Lower lobe of right lung (tissue), 2 donors: ENCODE results near the gene INPP1. TPM values are rescaled to one million over a fixed set of nuclear protein-coding genes. Genes with fewer than 3 reads are reported as not detected.
A peak's percentile ranks its signal among the peaks of the same experiment; 100 is the strongest.

ENCODE experiments used
- ATAC-seq, 2 donors: fragments of 200-7000 bp; cut with Tn5 transposase; one replicate each; pipeline ENCODE4 v1.9.1; 2020 to 2022; ENCODE audit warnings: mild to moderate bottlenecking in 2 of 2, moderate library complexity in 2 of 2
- DNase-seq: peaks from one replicate; pipeline ENCODE4 v3.0.0-alpha.2; 2020
- H3K27ac ChIP-seq: fragments of 200-600 bp; one replicate; pipeline ENCODE4 v1.8.0; 2022
- H3K27me3 ChIP-seq: fragments of 200-600 bp; one replicate; pipeline ENCODE4 v1.8.0; 2022; ENCODE audit warnings: low read depth
- H3K36me3 ChIP-seq: fragments of 200-600 bp; one replicate; pipeline ENCODE4 v1.8.0; 2022; ENCODE audit warnings: mild to moderate bottlenecking
- H3K4me1 ChIP-seq: fragments of 200-600 bp; one replicate; pipeline ENCODE4 v1.8.0; 2022
- H3K4me3 ChIP-seq: fragments of 200-600 bp; one replicate; pipeline ENCODE4 v1.8.0; 2022; ENCODE audit warnings: mild to moderate bottlenecking
- H3K9me3 ChIP-seq: fragments of 200-600 bp; one replicate; pipeline ENCODE4 v1.8.0; 2022
- CTCF ChIP-seq: fragments of 200-600 bp; IDR thresholded peaks from one replicate; pipeline ENCODE4 v1.8.0; 2022; ENCODE audit warnings: antibody characterized with exemption, mild to moderate bottlenecking
- intact Hi-C: fragments of 100-400 bp; cut with DNase I; formaldehyde crosslinking; loops from one replicate; pipeline ENCODE4 v1.11.0; 2022
- total RNA-seq: library from RNA; stranded (reverse); fragmentation: NEBNext Ultra II Directional; extraction: Animal tissue kit (Norgen Biotek cat#: 25700); gene quantifications from one replicate; pipeline ENCODE4 v1.2.1, GENCODE V29; 2021
- donor health status: DM: no; HTN: yes; CAD: no; lungs with severe emphysema.

The INPP1 gene
- total RNA-seq, 1 donor from 2014 or later, result 23.4 TPM

DNA sequence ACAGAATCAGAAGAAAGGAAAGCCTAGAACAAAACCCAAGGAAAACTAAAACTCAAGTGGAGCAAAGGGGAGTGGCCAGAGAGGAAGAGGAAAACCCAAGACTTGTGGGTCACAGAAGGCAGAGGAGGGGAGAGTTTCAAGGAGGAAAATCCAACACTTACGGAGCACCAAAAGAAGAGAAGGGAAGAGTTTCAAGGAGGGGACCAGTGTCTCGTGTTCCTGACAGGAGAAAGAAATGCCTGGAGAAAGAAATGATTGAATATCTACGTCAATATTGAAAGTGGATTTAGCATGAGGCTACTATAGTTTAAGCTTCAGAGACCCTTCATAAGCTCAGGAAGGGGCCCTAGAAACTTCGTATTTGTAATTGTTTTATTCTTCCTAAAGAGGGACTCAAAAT is 63.4 kb downstream of the INPP1 start:
- Histone ChIP-seq H3K36me3 (no peaks in the 10 kb centered on the region), H3K4me1 (peaks cover 23% of the 10 kb centered on the region), H3K27me3 (no peaks in the 10 kb centered on the region), H3K4me3 (no peak overlapping the region), H3K9me3 (no peaks in the 10 kb centered on the region), H3K27ac (peak overlapping the region; percentile 92)
- no peak for ATAC-seq
- no peak for DNase-seq
- intact Hi-C loops, result no loop called here
- TF ChIP-seq CTCF, result no peak

DNA sequence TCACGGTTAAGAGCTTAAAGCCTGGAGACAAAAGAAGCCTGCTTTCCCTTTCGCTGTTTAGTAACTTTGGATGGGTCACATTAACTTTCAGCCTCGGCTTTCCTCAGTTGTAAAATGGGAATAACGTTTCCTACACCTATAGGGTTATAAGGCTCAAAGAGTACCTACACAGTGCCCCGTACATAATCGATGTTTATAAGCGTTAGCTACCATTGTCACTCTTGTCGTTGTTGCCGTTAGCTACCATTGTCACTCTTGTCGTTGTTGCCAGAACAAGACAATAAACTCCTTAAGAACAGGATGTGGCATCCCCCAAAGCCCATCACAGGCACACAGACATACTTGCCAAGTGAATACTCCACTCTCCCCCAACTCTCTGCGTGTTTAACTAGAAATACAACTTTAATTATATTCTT is 63.9 kb downstream of the INPP1 start:
- Histone ChIP-seq H3K27me3 (no peaks in the 10 kb centered on the region), H3K27ac (peak overlapping the region; percentile 92), H3K4me3 (peak overlapping the region; percentile 73), H3K9me3 (no peaks in the 10 kb centered on the region), H3K4me1 (peaks cover 23% of the 10 kb centered on the region), H3K36me3 (no peaks in the 10 kb centered on the region)
- ATAC-seq, result peak in 1 of 2 donors; percentile 1
- no peak for DNase-seq
- intact Hi-C loops, result no loop called here
- TF ChIP-seq CTCF, result no peak

DNA sequence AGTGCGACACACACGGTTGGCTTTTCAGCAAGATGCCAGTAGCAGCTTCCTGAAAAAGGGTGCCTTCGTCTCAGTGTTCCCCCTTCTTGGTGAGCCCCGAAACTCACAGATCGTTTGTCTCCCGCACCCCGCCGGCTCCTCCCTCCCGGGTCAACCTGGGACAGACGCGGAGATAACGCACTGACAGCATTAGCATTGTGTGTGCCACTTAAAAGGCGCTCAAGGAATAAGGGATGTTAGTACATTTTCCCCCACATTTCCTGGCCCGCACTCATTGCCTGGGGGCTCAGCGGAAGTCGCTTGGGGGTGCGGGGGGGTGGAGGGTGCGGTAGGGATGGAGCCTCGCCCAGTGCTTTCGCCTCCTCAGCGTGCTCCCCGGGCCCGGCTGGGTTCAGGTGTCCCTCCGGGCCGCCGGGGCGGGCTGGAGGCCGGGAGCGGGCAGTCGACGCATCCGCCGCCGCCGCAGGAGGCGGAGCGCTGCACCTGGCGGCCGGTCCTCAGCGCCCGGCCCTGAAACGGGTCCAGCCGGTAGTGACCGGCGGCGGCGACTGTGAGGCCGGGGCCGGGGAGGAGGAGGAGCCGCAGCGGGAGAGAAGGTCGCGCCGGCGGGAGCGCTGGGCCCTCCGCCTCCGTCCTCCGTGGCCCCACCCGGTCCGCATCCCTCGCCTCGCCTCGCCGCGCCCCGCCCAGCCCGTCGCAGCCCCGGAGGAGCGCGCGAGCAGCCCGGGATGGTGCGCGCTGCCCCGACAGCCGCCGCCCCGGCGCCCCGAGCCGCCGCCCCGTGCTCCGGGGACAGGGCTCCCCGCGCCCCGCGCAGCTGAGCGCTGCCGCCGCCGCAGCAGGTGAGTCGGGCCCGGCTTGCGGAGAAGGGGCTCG is 64.5 kb downstream of the INPP1 start, which contains the start of gene MFSD6:
MFSD6 (plus strand) TSS at position 694 of the 876 bp plus-strand sequence. CDS start 27,675 bp downstream, outside the sequence.
- Histone ChIP-seq H3K4me1 (peaks cover 23% of the 10 kb centered on the region), H3K36me3 (no peaks in the 10 kb centered on the region), H3K9me3 (no peaks in the 10 kb centered on the region), H3K27ac (peak within 1 kb of the TSS; percentile 92), H3K4me3 (peak within 1 kb of the TSS; percentile 73), H3K27me3 (no peaks in the 10 kb centered on the region)
- no peak for TF ChIP-seq CTCF
- intact Hi-C loops, result no loop called here
- ATAC-seq (peak; percentile 86 to 88), DNase-seq (peak; percentile 80)

GRCh38 chr2:190408538-190409271 is 65.3 kb downstream of the INPP1 start:
- Histone ChIP-seq H3K27me3 (no peaks in the 10 kb centered on the region), H3K36me3 (no peaks in the 10 kb centered on the region), H3K4me3 (peak overlapping the region; percentile 73), H3K27ac (peak overlapping the region; percentile 92), H3K4me1 (peaks cover 31% of the 10 kb centered on the region), H3K9me3 (no peaks in the 10 kb centered on the region)
- DNase-seq, result peak; percentile 78
- intact Hi-C loops, result no loop called here
- no peak for TF ChIP-seq CTCF
- peak; percentile 80 to 81 for ATAC-seq

GRCh38 chr2:190409616-190410015 is 66.2 kb downstream of the INPP1 start:
- H3K9me3 ChIP-seq, result no peaks in the 10 kb centered on the region
- peak overlapping the region; percentile 73 for H3K4me3 ChIP-seq
- peaks cover 36% of the 10 kb centered on the region for H3K4me1 ChIP-seq
- H3K36me3 ChIP-seq, result no peaks in the 10 kb centered on the region
- ATAC-seq (no peak), DNase-seq (no peak)
- no peak for TF ChIP-seq CTCF
- peak overlapping the region; percentile 92 for H3K27ac ChIP-seq
- H3K27me3 ChIP-seq, result no peaks in the 10 kb centered on the region
- intact Hi-C loops, result no loop called here
